PC-3 (cell line): ENCODE data around the gene AUTS2. TPM values are rescaled to one million over a fixed set of nuclear protein-coding genes. Genes with fewer than 3 reads are reported as not detected.

Source experiments
- ATAC-seq: fragments of 200-7000 bp; cut with Tn5 transposase; 2 replicates; pipeline ENCODE4 v1.9.1; 2020; ENCODE audit warnings: mild to moderate bottlenecking, moderate library complexity
- BruUV-seq: library from RNA; stranded (reverse); fragments of 400-500 nt; replicated peaks from 2 replicates; lab custom pipeline; 2021; lab: Mats Ljungman, UMichigan
- CTCF ChIA-PET: fragments of 300-600 bp; sonication (Branson Sonifier 250); formaldehyde crosslinking; loops from one replicate; lab custom pipeline; 2022; ENCODE audit warnings: antibody characterized with exemption; lab: Charles Lee
- POLR2A ChIA-PET: fragments of 300-600 bp; sonication (Branson Sonifier 250); formaldehyde crosslinking; loops from one replicate; lab custom pipeline; 2022; ENCODE audit warnings: antibody characterized with exemption; ENCODE audit not compliant: unreplicated experiment; lab: Charles Lee
- DNase-seq: peaks from one replicate; pipeline ENCODE4 v3.0.0-alpha.2; 2015
- H2AFZ ChIP-seq: fragments of 300-600 bp; sonication (generic); 2 replicates; pipeline ENCODE4 v1.6.0; 2016; ENCODE audit warnings: antibody characterized with exemption, low read length
- H3F3A ChIP-seq: fragments of 300-600 bp; sonication (generic); one replicate; pipeline ENCODE4 v1.6.0; 2017; ENCODE audit warnings: antibody characterized with exemption, low read length, control low read depth, mild to moderate bottlenecking; ENCODE audit not compliant: unreplicated experiment
- H3K27ac ChIP-seq: fragments of 300-600 bp; sonication (generic); 2 replicates; pipeline ENCODE4 v1.5.1; 2016; ENCODE audit warnings: mild to moderate bottlenecking, low read length
- H3K27me3 ChIP-seq: fragments of 300-600 bp; sonication (generic); 2 replicates; pipeline ENCODE4 v1.6.1; 2016; ENCODE audit warnings: low read length, mixed read lengths
- H3K36me3 ChIP-seq: fragments of 300-600 bp; sonication (generic); 2 replicates; pipeline ENCODE4 v1.6.1; 2016; ENCODE audit warnings: low read depth, mixed run types, low read length, mixed read lengths
- H3K4me1 ChIP-seq: fragments of 300-600 bp; sonication (generic); 2 replicates; pipeline ENCODE4 v1.5.1; 2016; ENCODE audit warnings: low read length; ENCODE audit not compliant: insufficient read depth
- H3K4me2 ChIP-seq: fragments of 300-600 bp; sonication (generic); 2 replicates; pipeline ENCODE4 v1.6.0; 2016; ENCODE audit warnings: low read length
- H3K4me3 ChIP-seq: fragments of 300-600 bp; sonication (generic); 2 replicates; pipeline ENCODE4 v1.5.1; 2016; ENCODE audit warnings: mild to moderate bottlenecking, low read length, mixed read lengths
- H3K79me2 ChIP-seq: fragments of 300-600 bp; sonication (generic); 2 replicates; pipeline ENCODE4 v1.6.1; 2017; ENCODE audit warnings: low read length, mixed read lengths
- H3K9ac ChIP-seq: fragments of 300-600 bp; sonication (generic); 2 replicates; pipeline ENCODE4 v1.6.0; 2016; ENCODE audit warnings: mild to moderate bottlenecking, low read length
- H3K9me2 ChIP-seq: fragments of 300-600 bp; sonication (generic); replicated peaks from 2 replicates; pipeline ENCODE4 v1.6.1; 2016; ENCODE audit warnings: mixed run types, low read length, mixed read lengths
- H3K9me3 ChIP-seq: fragments of 300-600 bp; sonication (generic); 2 replicates; pipeline ENCODE4 v1.6.1; 2016; ENCODE audit warnings: low read length, mixed read lengths
- H4K20me1 ChIP-seq: fragments of 300-600 bp; sonication (generic); 2 replicates; pipeline ENCODE4 v1.6.1; 2016; ENCODE audit warnings: low read length, mixed read lengths
- EZH2 ChIP-seq: fragments of 300-600 bp; sonication (generic); IDR thresholded peaks from one replicate; pipeline ENCODE4 v1.6.1; 2017; ENCODE audit warnings: antibody characterized with exemption, mild to moderate bottlenecking, low read length; ENCODE audit not compliant: unreplicated experiment
- EZH2phosphoT487 ChIP-seq: fragments of 300-600 bp; sonication (generic); IDR thresholded peaks from 2 replicates; pipeline ENCODE4 v1.6.1; 2018; ENCODE audit warnings: mild to moderate bottlenecking, antibody characterized with exemption, low read length, borderline replicate concordance
- intact Hi-C: fragments of 100-400 bp; cut with micrococcal nuclease; formaldehyde crosslinking; loops from 2 replicates; pipeline ENCODE4 v1.9.0; 2023
- total RNA-seq: library from RNA; depleted of rRNA; stranded (reverse); fragments of >200 nt; gene quantifications from 2 replicates; pipeline ENCODE4 v1.2.3, GENCODE V29; 2014
- TF ChIP-seq, protein P1 (sequence below): fragments of 300-600 bp; sonication (generic); conservative IDR thresholded peaks from 2 replicates; pipeline ENCODE4 v1.5.1; 2017; ENCODE audit warnings: antibody characterized with exemption, low read depth, mild to moderate bottlenecking, low read length

AUTS2 gene
- total RNA-seq, 1 experiment from 2014 or later = not detected

DNA sequence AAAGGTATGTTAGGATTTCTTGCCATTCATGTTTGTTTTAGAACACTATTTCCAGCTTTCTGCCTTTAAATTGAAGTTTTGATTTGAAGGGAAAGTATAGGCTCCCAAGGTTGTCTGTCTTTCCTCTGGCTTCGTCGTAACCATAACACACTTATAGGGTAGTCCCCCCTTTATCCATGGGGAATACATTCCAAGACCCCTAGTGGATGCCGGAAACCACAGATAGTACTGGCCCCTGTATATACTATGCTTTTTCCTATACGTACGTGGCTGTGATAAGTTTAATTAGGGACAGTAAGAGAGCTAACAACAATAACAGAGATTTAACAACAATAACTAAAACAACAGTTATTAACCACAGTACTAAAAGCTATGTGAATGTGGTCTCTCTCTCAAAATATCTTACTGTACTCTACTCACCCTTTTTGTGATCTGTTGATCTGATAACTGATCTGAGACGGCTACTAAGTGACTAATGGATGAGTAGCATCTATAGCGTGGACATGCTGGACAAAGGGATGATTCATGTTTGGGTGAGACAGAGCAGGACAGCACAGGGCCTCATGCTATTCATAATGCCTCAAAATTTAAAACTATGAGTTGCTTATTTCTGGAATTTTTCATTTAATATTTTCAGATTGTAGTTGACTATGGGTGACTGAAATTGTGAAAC is 273.1 kb downstream of the AUTS2 start:
- Histone ChIP-seq H3K27ac (no peak overlapping the region), H3K79me2 (no peaks in the 10 kb centered on the region), H3K36me3 (no peaks in the 10 kb centered on the region), H3K4me1 (no peaks in the 10 kb centered on the region), H3K27me3 (no peaks in the 10 kb centered on the region), H3K9me2 (no peaks in the 10 kb centered on the region), H3K4me3 (no peak overlapping the region), H3K4me2 (no peak overlapping the region), H2AFZ (no peak overlapping the region), H4K20me1 (no peaks in the 10 kb centered on the region), H3K9ac (no peak overlapping the region), H3K9me3 (no peaks in the 10 kb centered on the region), H3F3A (no peaks in the 10 kb centered on the region)
- DNase-seq (peak; percentile 1), ATAC-seq (peak; percentile 24; the same call in 1 of the 2 replicates)
- TF ChIP-seq, protein P1, sequence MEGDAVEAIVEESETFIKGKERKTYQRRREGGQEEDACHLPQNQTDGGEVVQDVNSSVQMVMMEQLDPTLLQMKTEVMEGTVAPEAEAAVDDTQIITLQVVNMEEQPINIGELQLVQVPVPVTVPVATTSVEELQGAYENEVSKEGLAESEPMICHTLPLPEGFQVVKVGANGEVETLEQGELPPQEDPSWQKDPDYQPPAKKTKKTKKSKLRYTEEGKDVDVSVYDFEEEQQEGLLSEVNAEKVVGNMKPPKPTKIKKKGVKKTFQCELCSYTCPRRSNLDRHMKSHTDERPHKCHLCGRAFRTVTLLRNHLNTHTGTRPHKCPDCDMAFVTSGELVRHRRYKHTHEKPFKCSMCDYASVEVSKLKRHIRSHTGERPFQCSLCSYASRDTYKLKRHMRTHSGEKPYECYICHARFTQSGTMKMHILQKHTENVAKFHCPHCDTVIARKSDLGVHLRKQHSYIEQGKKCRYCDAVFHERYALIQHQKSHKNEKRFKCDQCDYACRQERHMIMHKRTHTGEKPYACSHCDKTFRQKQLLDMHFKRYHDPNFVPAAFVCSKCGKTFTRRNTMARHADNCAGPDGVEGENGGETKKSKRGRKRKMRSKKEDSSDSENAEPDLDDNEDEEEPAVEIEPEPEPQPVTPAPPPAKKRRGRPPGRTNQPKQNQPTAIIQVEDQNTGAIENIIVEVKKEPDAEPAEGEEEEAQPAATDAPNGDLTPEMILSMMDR = no peak
- TF ChIP-seq EZH2 (no peak), EZH2phosphoT487 (no peak)
- intact Hi-C loops = no loop called here
- CTCF ChIA-PET = no interaction called here
- POLR2A ChIA-PET = no interaction called here
- no TSS peak for BruUV-seq

DNA sequence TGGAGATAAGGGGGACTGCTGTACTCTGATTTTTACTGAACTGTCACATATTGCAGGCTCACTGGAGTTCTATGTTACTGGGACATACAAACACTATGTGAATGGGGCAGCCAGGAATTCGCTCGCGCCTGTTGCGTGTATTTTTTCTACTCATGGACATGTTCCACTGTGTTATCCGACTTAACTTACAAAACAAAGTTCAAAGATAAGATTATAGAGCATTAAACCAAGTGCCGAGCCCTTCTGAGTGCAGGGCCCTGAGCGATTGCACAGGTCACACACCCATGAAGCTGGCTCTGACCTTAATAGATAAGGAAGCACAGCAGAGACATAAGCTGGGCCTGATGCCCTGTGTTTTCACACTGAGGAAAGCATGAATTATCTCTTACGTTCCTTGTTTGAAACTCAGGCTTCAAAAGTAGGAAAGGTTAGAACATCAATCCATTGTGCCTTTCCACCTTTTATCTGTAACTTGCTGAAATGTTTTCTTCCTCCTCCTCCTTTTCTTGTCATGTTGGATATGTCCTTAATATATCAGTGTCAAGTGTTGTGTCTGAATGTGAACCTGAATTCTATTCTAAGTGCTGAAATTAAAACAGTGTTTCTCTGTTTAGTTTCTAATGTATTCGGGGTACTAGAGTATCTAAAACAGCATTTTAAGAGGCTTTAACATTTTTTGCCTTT is 273.8 kb downstream of the AUTS2 start:
- intact Hi-C loops = no loop called here
- POLR2A ChIA-PET = no interaction called here
- ATAC-seq = no peak

More for the DNA sequence above, 273.8 kb downstream of the AUTS2 start:
- no peak overlapping the region for H2AFZ ChIP-seq
- TF ChIP-seq EZH2phosphoT487 (no peak), EZH2 (no peak)
- TF ChIP-seq, protein P1 = no peak
- no peak for DNase-seq
- H3K79me2 ChIP-seq = no peaks in the 10 kb centered on the region
- H3K4me1 ChIP-seq = no peaks in the 10 kb centered on the region
- no TSS peak for BruUV-seq
- no peak overlapping the region for H3K9ac ChIP-seq
- H3F3A ChIP-seq = no peaks in the 10 kb centered on the region
- H3K4me2 ChIP-seq = no peak overlapping the region
- H3K27ac ChIP-seq = no peak overlapping the region
- no peaks in the 10 kb centered on the region for H3K9me2 ChIP-seq
- no peaks in the 10 kb centered on the region for H3K36me3 ChIP-seq
- no peaks in the 10 kb centered on the region for H3K9me3 ChIP-seq
- CTCF ChIA-PET = no interaction called here
- H3K4me3 ChIP-seq = no peak overlapping the region
- no peaks in the 10 kb centered on the region for H3K27me3 ChIP-seq
- no peaks in the 10 kb centered on the region for H4K20me1 ChIP-seq
